Jurkat, Clone E6-1 (cell line): ENCODE measurements around the gene SCN4A.
"Not testable (repeated sequence)": the region's sequence is repeated elsewhere in the genome, so short reads cannot be mapped to it uniquely, and the experiment has no call there.

Source experiments
- DNase-seq: peaks from one replicate; pipeline ENCODE4 v3.0.0-alpha.2; 2011; ENCODE audit warnings: low read depth, low spot score
- H3K4me3 ChIP-seq: 2 replicates; pipeline ENCODE4 v1.5.1; 2011; ENCODE audit warnings: mild to moderate bottlenecking, low read length, control low read depth, moderate library complexity

SCN4A gene

DNA sequence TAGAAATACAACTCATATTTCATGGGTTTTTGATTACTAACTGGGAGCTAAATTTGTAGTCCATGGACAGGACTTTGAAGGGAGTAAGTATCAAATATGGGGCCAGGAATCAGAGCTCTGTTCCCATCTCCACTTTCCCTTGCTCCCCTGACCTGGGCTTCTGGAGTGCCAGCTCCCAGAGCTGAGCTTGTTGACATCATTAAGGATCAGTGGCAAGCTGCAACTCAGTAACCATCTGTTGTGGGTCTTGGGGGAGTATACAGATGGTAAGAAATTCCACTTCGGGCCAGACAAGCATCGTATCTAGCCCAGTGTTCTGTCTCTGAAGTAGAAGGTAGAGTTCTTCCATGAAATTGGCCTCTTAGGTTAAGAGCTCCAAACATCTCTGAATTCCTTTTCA, 70.7 kb downstream of the SCN4A start:
- DNase-seq, result not testable (repeated sequence)

GRCh38 chr17:63898899-63899798, 73.6 kb downstream of the SCN4A start:
- H3K4me3 ChIP-seq, DNase-seq: not testable (repeated sequence)

More for the DNA sequence above, 70.7 kb downstream of the SCN4A start:
- H3K4me3 ChIP-seq, result not testable (repeated sequence)

GRCh38 chr17:63896524-63897354, 76.0 kb downstream of the SCN4A start, which contains the start of gene CSH1:
Gene CSH1 (minus strand): TSS chr17:63896574. CDS start chr17:63896511, 63 bp downstream.
- not testable (repeated sequence) for DNase-seq, H3K4me3 ChIP-seq

DNA sequence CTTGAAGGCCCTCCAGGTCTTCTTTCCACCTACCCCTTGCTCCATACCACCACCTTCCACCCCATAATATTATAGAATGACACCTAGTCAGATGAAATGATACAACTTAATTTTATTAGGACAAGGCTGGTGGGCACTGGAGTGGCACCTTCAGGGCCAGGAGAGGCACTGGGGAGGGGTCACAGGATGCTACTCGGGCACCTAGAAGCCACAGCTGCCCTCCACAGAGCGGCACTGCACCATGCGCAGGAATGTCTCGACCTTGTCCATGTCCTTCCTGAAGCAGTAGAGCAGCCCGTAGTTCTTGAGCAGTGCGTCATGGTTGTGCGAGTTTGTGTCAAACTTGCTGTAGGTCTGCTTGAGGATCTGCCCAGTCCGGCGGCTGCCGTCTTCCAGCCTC, 77.9 kb downstream of the SCN4A start:
- not testable (repeated sequence) for DNase-seq, H3K4me3 ChIP-seq

GRCh38 chr17:63894021-63894420, 78.7 kb downstream of the SCN4A start:
- not testable (repeated sequence) for DNase-seq, H3K4me3 ChIP-seq

GRCh38 chr17:63892316-63893037, 80.2 kb downstream of the SCN4A start:
- not testable (repeated sequence) for H3K4me3 ChIP-seq, DNase-seq

GRCh38 chr17:63889026-63889848, 83.5 kb downstream of the SCN4A start:
- not testable (repeated sequence) for H3K4me3 ChIP-seq, DNase-seq
